Thoracic aorta (tissue), 2 donors: ENCODE results near the gene SNX27. TPM values are rescaled to one million over a fixed set of nuclear protein-coding genes. Genes with fewer than 3 reads are reported as not detected.
"Not testable (repeated sequence)": the region's sequence is repeated elsewhere in the genome, so short reads cannot be mapped to it uniquely, and the experiment has no call there.

Source experiments
- ATAC-seq: fragments of 150-250 bp; one replicate; pipeline ENCODE4 v1.8.0; 2017; ENCODE audit warnings: low read depth; ENCODE audit not compliant: insufficient number of reproducible peaks, low FRiP score
- DNase-seq: peaks from one replicate; pipeline ENCODE4 v3.0.0-alpha.2; 2020; ENCODE audit warnings: low spot score
- H3K27ac ChIP-seq, 2 donors: fragments of 200-600 bp; sonication (generic); 1 replicate in 1 of 2; 2 replicates in 1 of 2; pipeline ENCODE4 v1.5.1; 2016; ENCODE audit warnings: mild to moderate bottlenecking in 2 of 2, moderate library complexity in 2 of 2
- H3K27me3 ChIP-seq: fragments of 200-600 bp; sonication (generic); replicated peaks from 2 replicates; pipeline ENCODE4 v1.6.0; 2016; ENCODE audit warnings: mild to moderate bottlenecking; ENCODE audit not compliant: insufficient read depth
- H3K36me3 ChIP-seq: fragments of 200-600 bp; sonication (generic); one replicate; pipeline ENCODE4 v1.5.1; 2016
- H3K4me1 ChIP-seq, 2 donors: fragments of 200-600 bp; sonication (generic); 1 replicate in 1 of 2; 2 replicates in 1 of 2; pipeline versions ENCODE4 v1.5.1 to v1.6.0; 2016; ENCODE audit warnings: low read depth in 2 of 2, mild to moderate bottlenecking in 1 of 2; ENCODE audit not compliant: control insufficient read depth in 1 of 2
- H3K4me3 ChIP-seq: fragments of 200-600 bp; sonication (generic); 2 replicates; pipeline ENCODE4 v1.5.1; 2016; ENCODE audit warnings: mild to moderate bottlenecking
- H3K9me3 ChIP-seq: fragments of 200-600 bp; sonication (generic); 2 replicates; pipeline ENCODE4 v1.5.1; 2016
- total RNA-seq, 2 donors: library from RNA; depleted of rRNA; stranded (reverse); fragments of >200 nt; gene quantifications; one replicate each; pipeline versions ENCODE4 v1.1.0 to v1.2.3, GENCODE V29; 2016
- TF ChIP-seq, protein P1 (sequence below): fragments of 200-600 bp; sonication (generic); IDR thresholded peaks from one replicate; pipeline ENCODE4 v1.5.1; 2019; ENCODE audit warnings: antibody characterized with exemption

Gene SNX27
- total RNA-seq, 2 donors from 2014 or later: 25.6 to 46.7 TPM

DNA sequence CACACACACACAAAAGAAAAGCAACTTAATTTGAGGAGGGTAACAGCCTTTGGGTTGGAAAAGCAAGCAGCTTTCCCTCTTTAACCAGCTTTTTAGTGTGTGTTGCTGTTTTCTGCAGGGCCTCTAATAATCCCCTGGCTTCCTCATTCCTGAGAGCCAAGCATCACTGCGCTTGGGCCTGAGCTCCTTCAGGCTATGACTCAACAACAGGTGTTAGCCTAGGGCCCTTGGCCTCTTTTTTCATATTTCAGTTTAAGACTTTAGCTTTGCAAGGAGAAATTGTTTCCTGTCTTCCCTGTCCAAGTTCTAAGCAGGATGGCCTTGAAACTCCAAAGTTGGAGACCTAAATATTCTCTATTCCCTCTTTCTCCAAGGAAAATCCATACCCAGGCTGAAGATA lies 26.2 kb upstream of the SNX27 start:
- H3K36me3 ChIP-seq: peaks cover 6% of the 10 kb centered on the region
- no peak for DNase-seq
- H3K27ac ChIP-seq: no peak overlapping the region
- no peak overlapping the region for H3K4me3 ChIP-seq
- ATAC-seq: no peak
- H3K27me3 ChIP-seq: no peaks in the 10 kb centered on the region
- no peaks in the 10 kb centered on the region for H3K4me1 ChIP-seq
- H3K9me3 ChIP-seq: no peaks in the 10 kb centered on the region
- TF ChIP-seq, protein P1, sequence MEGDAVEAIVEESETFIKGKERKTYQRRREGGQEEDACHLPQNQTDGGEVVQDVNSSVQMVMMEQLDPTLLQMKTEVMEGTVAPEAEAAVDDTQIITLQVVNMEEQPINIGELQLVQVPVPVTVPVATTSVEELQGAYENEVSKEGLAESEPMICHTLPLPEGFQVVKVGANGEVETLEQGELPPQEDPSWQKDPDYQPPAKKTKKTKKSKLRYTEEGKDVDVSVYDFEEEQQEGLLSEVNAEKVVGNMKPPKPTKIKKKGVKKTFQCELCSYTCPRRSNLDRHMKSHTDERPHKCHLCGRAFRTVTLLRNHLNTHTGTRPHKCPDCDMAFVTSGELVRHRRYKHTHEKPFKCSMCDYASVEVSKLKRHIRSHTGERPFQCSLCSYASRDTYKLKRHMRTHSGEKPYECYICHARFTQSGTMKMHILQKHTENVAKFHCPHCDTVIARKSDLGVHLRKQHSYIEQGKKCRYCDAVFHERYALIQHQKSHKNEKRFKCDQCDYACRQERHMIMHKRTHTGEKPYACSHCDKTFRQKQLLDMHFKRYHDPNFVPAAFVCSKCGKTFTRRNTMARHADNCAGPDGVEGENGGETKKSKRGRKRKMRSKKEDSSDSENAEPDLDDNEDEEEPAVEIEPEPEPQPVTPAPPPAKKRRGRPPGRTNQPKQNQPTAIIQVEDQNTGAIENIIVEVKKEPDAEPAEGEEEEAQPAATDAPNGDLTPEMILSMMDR: no peak

DNA sequence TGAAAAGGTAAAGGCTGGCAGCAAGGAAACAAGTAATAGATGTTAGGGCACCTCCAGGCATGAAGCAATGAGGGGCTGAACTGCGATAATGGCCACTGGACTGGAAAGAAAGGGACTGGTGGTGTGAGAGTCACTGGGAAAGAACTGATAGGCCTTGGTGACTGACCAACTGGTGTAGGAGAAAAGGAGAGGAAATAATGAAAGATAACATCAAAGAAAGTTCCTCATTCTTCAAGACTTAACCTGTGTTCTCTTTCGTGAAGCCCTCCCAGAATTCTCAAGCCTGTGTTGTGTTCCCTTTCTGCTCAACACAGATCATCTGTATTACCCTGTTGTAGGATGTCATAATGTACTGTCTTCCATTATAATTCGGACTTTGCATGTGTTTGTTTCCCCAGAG lies 20.9 kb upstream of the SNX27 start:
- Histone ChIP-seq H3K4me3 (no peak overlapping the region), H3K9me3 (no peaks in the 10 kb centered on the region), H3K27me3 (no peaks in the 10 kb centered on the region), H3K27ac (no peak overlapping the region), H3K4me1 (no peaks in the 10 kb centered on the region), H3K36me3 (no peaks in the 10 kb centered on the region)
- DNase-seq: no peak
- TF ChIP-seq, protein P1: no peak
- ATAC-seq: no peak

DNA sequence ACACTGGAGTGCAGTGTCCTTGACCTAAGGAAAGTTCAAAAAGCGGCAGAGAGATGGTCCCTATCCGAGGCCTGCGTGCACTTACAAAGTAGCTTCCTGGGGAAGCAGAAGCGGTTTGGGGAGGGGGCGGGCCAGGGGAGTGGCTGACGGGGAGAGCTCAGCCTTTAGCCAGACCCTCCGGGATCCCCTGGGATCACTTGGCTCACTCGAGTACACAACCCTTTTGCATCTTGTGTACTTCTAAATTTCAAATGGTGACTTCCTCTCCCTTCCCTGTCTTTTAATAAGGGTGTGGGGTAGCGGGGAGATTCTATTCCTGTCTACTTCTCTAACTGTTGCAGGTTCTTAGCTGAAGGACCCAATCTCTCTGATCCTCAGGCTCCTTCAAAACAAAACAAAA lies 18.1 kb upstream of the SNX27 start:
- ATAC-seq (no peak), DNase-seq (no peak)
- Histone ChIP-seq H3K27me3 (no peaks in the 10 kb centered on the region), H3K36me3 (no peaks in the 10 kb centered on the region), H3K4me1 (no peaks in the 10 kb centered on the region), H3K9me3 (no peaks in the 10 kb centered on the region), H3K4me3 (peak overlapping the region; percentile 52), H3K27ac (no peak overlapping the region)
- TF ChIP-seq, protein P1: no peak

DNA sequence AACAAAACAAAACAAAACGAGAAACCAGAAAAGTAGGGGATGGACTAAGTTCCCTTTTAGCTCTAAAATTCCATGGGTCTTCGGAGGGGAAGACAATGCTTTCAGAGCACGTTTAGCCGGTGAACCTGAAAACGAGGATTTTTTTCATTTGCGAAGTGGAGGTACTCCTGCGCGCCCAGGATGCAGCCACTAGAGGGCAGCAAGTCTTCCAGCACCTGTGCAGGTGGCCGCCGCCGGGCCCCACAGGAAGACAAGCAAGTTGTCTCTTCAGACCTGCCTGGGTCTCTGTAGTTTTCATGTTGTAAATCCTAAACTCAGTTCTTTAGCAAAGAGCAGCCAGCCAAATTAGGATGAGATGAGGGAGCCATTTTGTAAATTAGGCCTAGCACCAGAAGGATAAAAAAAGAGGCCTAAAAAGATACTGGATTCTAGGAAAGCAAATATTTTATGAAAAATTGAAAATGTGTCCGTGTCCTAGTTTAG lies 17.7 kb upstream of the SNX27 start:
- Histone ChIP-seq H3K9me3 (no peaks in the 10 kb centered on the region), H3K4me1 (no peaks in the 10 kb centered on the region), H3K36me3 (no peaks in the 10 kb centered on the region), H3K27ac (no peak overlapping the region), H3K4me3 (peak overlapping the region; percentile 52), H3K27me3 (no peaks in the 10 kb centered on the region)
- TF ChIP-seq, protein P1: peak; percentile 87
- ATAC-seq (no peak), DNase-seq (no peak)

DNA sequence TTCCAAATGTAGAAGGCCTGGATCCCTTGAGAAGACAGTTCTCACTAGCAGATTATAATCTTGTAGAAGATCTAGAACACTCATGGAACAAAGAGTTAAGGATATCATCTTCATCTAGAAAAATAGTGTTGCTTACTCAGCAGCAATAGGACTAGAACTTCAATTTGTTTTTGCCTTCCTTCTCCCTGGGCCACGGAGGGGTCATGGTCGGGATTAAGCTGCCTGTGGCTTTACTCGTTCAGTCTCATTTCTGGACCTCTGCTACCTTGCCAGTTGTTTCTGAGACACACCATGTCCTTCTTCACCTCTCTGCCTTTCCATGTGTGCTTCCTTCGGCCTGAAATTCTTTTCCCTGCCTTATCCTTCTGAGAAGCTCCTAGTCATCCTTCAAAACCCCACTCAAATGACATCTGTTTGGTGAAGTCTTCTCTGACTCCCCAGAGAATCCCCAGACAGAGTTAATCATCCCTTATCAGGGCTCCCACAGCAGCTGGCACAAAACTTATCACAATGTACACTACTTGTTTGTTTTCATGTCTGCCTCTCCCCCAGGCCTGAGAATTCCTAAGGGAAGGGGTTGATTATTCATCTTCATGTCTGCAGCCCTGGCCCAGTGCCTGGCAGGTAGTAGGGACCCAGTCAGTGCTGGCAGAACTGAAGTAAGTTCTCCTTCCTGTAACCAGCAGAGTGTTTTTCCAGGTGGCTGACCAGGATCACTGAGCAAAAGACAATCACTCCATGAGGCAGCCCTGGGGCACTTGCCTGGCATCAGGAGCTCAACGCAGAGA lies 15.5 kb upstream of the SNX27 start:
- Histone ChIP-seq H3K4me3 (no peak overlapping the region), H3K9me3 (no peaks in the 10 kb centered on the region), H3K27ac (no peak overlapping the region), H3K27me3 (no peaks in the 10 kb centered on the region), H3K4me1 (no peaks in the 10 kb centered on the region), H3K36me3 (no peaks in the 10 kb centered on the region)
- DNase-seq (no peak), ATAC-seq (no peak)
- TF ChIP-seq, protein P1: no peak

DNA sequence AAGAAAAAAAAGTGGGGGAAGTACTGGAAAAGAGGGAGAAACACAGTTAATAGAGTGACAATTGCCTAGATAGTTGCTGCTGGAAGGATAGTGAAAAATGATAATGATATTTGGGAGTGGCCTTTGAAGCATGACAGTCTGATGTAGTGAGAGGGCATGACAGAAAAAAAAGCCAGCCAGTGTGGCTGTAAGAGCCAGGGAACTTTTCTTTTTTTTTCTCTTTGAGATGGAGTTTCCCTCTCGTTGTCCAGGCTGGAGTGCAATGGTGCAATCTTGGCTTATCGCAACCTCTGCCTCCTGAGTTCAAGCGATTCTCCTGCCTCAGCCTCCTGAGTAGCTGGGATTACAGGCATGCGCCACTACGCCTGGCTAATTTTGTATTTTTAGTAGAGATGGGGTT lies 9.3 kb upstream of the SNX27 start:
- ATAC-seq, H3K4me3 ChIP-seq: not testable (repeated sequence)

More for the DNA sequence above, 9.3 kb upstream of the SNX27 start:
- H3K4me1 ChIP-seq, H3K27ac ChIP-seq, H3K36me3 ChIP-seq, H3K27me3 ChIP-seq, H3K9me3 ChIP-seq, DNase-seq: not testable (repeated sequence)
